Mononuclear cell (primary cell): ENCODE results near the gene BCL2A1. TPM values are rescaled to one million over a fixed set of nuclear protein-coding genes. Genes with fewer than 3 reads are reported as not detected.
"Not testable (repeated sequence)": the region's sequence is repeated elsewhere in the genome, so short reads cannot be mapped to it uniquely, and the experiment has no call there.

ENCODE experiments used
- H3K27me3 ChIP-seq: 2 replicates; pipeline ENCODE4 v1.6.0; 2011; ENCODE audit warnings: low read length, control low read depth; ENCODE audit not compliant: insufficient read depth
- H3K4me1 ChIP-seq: 2 replicates; pipeline ENCODE4 v1.5.1; 2011; ENCODE audit warnings: mild to moderate bottlenecking, low read length, control low read depth; ENCODE audit not compliant: insufficient read depth
- H3K4me3 ChIP-seq: 2 replicates; pipeline ENCODE4 v1.5.1; 2011; ENCODE audit warnings: mild to moderate bottlenecking, low read length, moderate library complexity
- H3K9me3 ChIP-seq: 2 replicates; pipeline ENCODE4 v1.5.1; 2011; ENCODE audit warnings: low read depth, mild to moderate bottlenecking, control low read depth, low read length
- total RNA-seq: library from RNA; depleted of rRNA; stranded (reverse); fragments of >200 nt; gene quantifications from one replicate; pipeline ENCODE4 v1.2.3, GENCODE V29; 2012

Gene BCL2A1
- total RNA-seq, 1 donor: 511 TPM

- Histone ChIP-seq H3K27me3 (no peaks in the 10 kb centered on the region), H3K4me1 (peaks cover 77% of the 10 kb centered on the region), H3K9me3 (no peaks in the 10 kb centered on the region), H3K4me3 (no peak overlapping the region)
These were observed 2.6 kb upstream of the BCL2A1 start for GRCh38 chr15:79973456-79974195.

GRCh38 chr15:79972863-79973262 lies 1.9 kb upstream of the BCL2A1 start:
- Histone ChIP-seq H3K9me3 (no peaks in the 10 kb centered on the region), H3K4me1 (peaks cover 76% of the 10 kb centered on the region), H3K4me3 (no peak overlapping the region), H3K27me3 (no peaks in the 10 kb centered on the region)

GRCh38 chr15:79970181-79970580 lies 815 bp downstream of the BCL2A1 start:
- H3K4me1 ChIP-seq: peaks cover 72% of the 10 kb centered on the region
- H3K9me3 ChIP-seq: no peaks in the 10 kb centered on the region
- peak overlapping the region; percentile 48 for H3K4me3 ChIP-seq
- H3K27me3 ChIP-seq: no peaks in the 10 kb centered on the region

- peak overlapping the region; percentile 48 for H3K4me3 ChIP-seq
- no peaks in the 10 kb centered on the region for H3K27me3 ChIP-seq
- H3K9me3 ChIP-seq: no peaks in the 10 kb centered on the region
- peaks cover 76% of the 10 kb centered on the region for H3K4me1 ChIP-seq
These were observed 1.9 kb downstream of the BCL2A1 start for GRCh38 chr15:79969146-79969545.

GRCh38 chr15:79967298-79968182 lies 3.5 kb downstream of the BCL2A1 start:
- H3K4me3 ChIP-seq: peak overlapping the region; percentile 48
- peaks cover 65% of the 10 kb centered on the region for H3K4me1 ChIP-seq
- H3K9me3 ChIP-seq: no peaks in the 10 kb centered on the region

GRCh38 chr15:79966634-79967297 lies 4.2 kb downstream of the BCL2A1 start:
- Histone ChIP-seq H3K4me3 (peak overlapping the region; percentile 19), H3K4me1 (peaks cover 65% of the 10 kb centered on the region), H3K27me3 (no peaks in the 10 kb centered on the region), H3K9me3 (no peaks in the 10 kb centered on the region)

More at GRCh38 chr15:79967298-79968182, 3.5 kb downstream of the BCL2A1 start:
- H3K27me3 ChIP-seq: no peaks in the 10 kb centered on the region

GRCh38 chr15:79965846-79966630 lies 5.0 kb downstream of the BCL2A1 start:
- no peak overlapping the region for H3K4me3 ChIP-seq
- peaks cover 62% of the 10 kb centered on the region for H3K4me1 ChIP-seq
- no peaks in the 10 kb centered on the region for H3K9me3 ChIP-seq
- H3K27me3 ChIP-seq: no peaks in the 10 kb centered on the region

GRCh38 chr15:79964232-79964805 lies 6.7 kb downstream of the BCL2A1 start:
- no peak overlapping the region for H3K4me3 ChIP-seq
- H3K27me3 ChIP-seq: no peaks in the 10 kb centered on the region
- H3K9me3 ChIP-seq: no peaks in the 10 kb centered on the region
- peaks cover 62% of the 10 kb centered on the region for H3K4me1 ChIP-seq

- H3K4me1 ChIP-seq: peaks cover 49% of the 10 kb centered on the region
- not testable (repeated sequence) for H3K27me3 ChIP-seq, H3K4me3 ChIP-seq, H3K9me3 ChIP-seq
These were observed 8.1 kb downstream of the BCL2A1 start for GRCh38 chr15:79962921-79963320.

- H3K4me3 ChIP-seq: no peak overlapping the region
- H3K9me3 ChIP-seq: no peaks in the 10 kb centered on the region
- H3K27me3 ChIP-seq: no peaks in the 10 kb centered on the region
These were observed 8.8 kb downstream of the BCL2A1 start for GRCh38 chr15:79962178-79962577.

GRCh38 chr15:79960502-79961212 lies 10.3 kb downstream of the BCL2A1 start:
- no peak overlapping the region for H3K4me3 ChIP-seq
- no peaks in the 10 kb centered on the region for H3K27me3 ChIP-seq
- peaks cover 40% of the 10 kb centered on the region for H3K4me1 ChIP-seq
- H3K9me3 ChIP-seq: no peaks in the 10 kb centered on the region

More at GRCh38 chr15:79962178-79962577, 8.8 kb downstream of the BCL2A1 start:
- peaks cover 41% of the 10 kb centered on the region for H3K4me1 ChIP-seq

- H3K4me3 ChIP-seq: no peak overlapping the region
- H3K4me1 ChIP-seq: peaks cover 61% of the 10 kb centered on the region
- no peaks in the 10 kb centered on the region for H3K9me3 ChIP-seq
- H3K27me3 ChIP-seq: no peaks in the 10 kb centered on the region
These were observed 13.3 kb downstream of the BCL2A1 start for GRCh38 chr15:79957741-79958140.

- Histone ChIP-seq H3K4me3 (no peak overlapping the region), H3K4me1 (peaks cover 61% of the 10 kb centered on the region)
These were observed 14.5 kb downstream of the BCL2A1 start for GRCh38 chr15:79956354-79956939.

More at GRCh38 chr15:79956354-79956939, 14.5 kb downstream of the BCL2A1 start:
- Histone ChIP-seq H3K27me3 (no peaks in the 10 kb centered on the region), H3K9me3 (no peaks in the 10 kb centered on the region)
